HG03159 (cell line): ENCODE data around the gene HTD2.
A peak's percentile ranks its signal among the peaks of the same experiment; 100 is the strongest.

Experiments used
- ATAC-seq: cut with Tn5 transposase; IDR thresholded peaks from one replicate; pipeline ENCODE4 v1.9.1; 2021; ENCODE audit warnings: mild to moderate bottlenecking, moderate library complexity; ENCODE audit not compliant: unreplicated experiment

Gene HTD2

DNA sequence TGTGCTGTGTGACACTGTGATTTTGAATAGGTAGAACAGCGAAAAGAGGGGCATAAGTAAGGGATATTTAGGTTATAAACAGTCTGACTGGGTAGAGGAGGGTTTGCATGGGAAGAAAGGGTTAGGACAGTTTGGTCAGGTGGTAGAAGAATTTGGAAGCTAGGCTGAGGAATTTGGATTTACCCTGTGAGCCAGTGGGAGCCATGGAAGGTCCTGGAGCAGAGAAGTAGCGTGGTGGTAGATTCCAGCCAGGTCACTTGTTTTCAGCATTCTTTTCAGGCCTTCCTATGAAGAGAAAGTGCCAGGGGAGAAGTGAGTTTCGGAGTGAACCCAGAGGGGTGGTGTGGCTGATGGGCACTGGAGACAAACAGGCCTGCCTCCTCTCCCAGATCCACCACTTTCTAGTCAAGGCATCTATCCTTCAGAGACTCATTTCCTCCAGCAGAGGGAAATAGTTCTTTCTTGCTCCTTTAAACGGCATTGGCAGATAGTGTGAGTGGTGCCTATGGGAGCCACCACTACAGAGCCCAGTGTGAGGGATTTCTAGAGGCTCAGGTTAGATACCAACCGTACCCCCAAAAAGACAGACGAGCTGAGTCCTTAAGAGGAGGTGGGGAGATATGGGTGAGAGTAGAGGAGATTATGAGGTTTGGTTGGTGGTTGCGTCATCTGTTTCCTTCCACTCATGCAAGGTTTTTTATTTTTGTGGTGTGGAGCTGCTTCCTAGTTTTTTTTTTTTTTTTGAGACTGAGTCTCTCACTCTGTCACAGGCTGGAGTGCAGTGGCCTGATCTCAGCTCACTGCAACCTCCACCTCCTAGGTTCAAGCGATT is 47.6 kb downstream of the HTD2 start:
- ATAC-seq, result no peak

DNA sequence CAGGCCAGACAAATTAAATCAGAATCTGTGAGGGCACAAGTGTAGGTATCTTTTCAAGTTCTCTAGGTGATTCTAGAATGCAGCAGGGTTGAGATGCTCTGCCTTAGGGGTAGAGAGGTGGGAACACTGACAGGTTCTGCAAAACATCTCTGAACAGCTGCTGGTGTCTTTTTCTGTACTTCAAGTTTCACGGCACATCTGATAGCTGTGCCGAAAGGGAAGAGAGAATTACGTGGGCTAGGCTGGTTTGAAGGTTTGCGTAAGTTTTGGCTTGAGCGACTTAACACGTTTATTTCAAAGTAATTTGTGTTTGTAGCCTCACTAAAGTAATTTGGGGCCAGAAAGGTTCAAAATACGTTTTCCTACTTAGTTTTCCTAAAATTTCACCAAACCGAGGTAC is 48.9 kb downstream of the HTD2 start:
- peak; percentile 46 for ATAC-seq

DNA sequence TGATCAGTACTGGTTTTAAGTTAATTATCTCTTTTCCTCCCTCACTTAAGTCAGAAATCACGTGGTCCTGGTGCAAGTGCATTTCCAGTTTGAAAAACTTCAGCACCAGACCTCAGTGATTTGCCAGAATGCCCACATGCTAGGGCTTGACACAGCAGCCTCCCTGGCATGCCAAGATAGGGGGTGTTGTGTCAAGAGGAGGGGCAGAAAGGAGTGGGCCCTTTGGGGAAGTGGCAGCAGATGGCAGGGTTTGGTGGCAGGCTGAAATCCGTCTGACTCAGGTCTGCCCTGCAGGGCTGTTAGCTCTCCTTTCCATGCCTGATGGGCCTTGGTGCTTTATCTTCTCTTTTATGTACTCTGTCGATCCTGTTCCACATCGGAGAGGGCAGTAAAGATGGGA is 49.7 kb downstream of the HTD2 start:
- no peak for ATAC-seq

DNA sequence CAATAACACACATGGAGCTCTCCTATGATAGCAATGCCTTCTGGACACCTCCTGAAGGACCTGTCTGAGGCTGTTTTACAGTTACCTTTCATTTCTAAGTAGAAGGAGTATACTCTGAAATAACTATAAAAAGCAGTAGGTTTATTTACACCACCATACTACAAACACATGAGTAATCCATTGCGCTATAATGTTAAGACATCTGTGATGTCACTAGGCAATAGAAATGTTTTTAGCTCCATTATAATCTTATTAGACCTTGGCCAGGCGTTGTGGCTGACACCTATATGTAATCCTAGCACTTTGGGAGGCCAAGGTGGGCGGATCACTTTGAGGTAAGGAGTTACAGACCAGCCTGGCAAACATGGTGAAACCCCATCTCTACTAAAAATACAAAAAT is 51.1 kb downstream of the HTD2 start:
- ATAC-seq, result no peak

DNA sequence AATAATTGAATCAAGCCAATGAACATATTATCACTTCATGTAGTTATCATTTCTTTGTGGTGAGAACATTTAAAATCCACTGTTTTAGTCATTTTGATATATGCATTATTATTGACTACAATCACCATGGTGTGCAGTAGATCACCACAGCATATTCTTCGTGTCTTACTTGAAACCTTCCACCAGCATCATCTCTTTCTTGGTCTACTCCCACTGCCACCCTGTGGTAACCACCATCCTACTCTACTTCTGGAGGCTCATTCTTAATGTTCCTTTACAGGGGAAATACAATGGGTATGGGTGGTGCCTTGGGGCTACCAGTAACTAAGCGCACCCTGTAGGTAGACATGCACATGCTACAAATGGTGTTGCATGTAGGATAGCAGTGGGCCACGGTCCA is 51.8 kb downstream of the HTD2 start:
- no peak for ATAC-seq

DNA sequence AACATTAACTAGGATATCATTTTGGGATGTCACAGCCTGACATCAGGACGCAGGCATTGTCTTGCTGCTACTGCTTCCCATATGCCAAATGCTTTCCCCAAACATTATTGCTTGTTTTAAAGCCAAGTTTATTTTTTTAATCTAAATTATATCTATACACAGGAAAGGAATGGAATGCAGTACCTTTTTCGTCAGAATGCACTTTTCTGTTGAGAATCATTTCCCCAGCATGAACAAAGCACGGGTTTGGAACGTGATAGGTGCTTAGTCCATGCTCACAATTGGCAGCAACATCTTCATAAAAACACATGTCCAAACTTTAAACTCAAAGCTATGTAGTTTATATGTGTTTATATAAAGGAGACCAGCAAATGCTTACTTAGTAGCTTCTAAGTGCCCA is 52.5 kb downstream of the HTD2 start:
- no peak for ATAC-seq

DNA sequence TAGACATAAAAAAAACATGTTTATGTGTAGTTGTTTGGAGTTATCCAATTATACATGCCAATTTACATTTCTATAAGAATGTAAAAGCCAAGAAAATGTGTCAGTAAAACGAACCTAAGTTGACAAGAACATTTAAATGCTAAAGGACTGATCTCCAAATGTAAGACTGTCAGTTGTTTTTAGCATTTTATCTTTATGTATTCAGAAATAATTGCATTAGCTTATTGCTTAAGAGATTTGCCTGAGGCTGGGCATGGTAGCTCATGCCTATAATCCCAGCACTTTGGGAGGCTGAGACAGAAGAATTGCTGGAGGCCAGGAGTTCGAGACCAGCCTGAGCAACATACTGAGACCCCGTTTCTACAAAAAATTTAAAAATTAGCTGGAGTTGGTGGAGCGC is 53.3 kb downstream of the HTD2 start:
- ATAC-seq, result no peak

DNA sequence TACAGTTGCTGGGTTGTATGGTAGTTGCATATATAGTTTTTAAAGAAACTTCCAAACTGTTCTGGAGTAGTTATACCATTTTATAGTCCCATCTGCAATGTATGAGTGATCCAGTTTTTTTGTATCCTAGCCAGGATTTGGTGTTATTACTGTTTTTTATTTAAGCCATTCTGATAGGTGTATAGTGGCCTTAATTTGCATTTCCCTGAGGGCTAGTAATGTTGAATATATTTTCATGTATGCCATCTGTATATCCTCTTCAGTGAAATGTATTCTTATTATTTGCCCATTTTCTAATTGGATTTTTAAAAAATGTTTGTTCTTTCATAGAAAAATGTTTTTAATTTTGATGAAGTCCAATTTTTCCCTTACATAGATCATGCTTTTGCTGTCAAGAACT is 55.5 kb downstream of the HTD2 start:
- no peak for ATAC-seq

DNA sequence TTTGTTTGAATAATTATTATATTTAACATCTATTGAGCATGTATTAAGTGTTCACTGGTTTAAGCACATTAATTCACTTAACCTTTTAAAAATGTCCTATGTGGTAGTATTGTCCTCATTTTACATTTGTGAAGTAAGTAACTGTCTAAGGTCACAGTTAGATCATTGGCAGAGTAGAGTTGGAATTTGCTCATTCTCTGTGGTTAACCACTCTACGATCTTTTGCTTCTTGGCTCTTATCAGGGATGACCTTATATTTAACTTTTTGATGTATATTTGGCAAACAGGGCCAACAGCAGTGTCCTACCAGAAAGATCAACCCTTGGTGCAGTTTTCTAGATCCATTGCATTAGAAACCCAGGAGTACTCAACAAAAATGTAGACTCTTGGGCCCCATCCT is 60.4 kb downstream of the HTD2 start:
- no peak for ATAC-seq

DNA sequence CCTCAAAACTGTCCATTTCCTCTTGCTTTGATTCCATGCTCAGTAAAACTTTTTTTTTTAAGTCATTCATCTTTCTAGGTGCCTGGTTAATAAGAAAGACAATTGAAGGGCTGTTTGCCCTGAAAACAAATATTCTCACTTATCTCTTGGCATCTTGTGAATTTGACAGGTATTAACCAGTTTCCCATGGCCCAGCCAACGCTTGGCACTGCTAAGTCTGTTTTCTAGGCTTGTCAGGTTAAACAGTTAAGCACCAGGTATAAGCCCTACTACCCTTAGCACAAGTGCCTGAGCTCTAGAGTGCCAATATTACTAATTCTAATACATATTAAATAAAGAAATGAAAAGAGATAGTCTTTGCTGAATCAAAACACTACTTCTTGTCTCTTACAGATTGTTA is 62.7 kb downstream of the HTD2 start:
- ATAC-seq, result no peak
